ENCODE results near the gene SLC44A2.
A peak's percentile ranks its signal among the peaks of the same experiment; 100 is the strongest.

SLC44A2 gene

GRCh38 chr19:10625003-10625761 lies at the start of gene SLC44A2:
SLC44A2 (plus strand) TSS chr19:10625553; CDS start chr19:10625634, 81 bp downstream.
- peak; percentile 83 for DNase-seq

GRCh38 chr19:10577951-10578350 lies 47.4 kb upstream of the SLC44A2 start:
- no peak for DNase-seq

DNA sequence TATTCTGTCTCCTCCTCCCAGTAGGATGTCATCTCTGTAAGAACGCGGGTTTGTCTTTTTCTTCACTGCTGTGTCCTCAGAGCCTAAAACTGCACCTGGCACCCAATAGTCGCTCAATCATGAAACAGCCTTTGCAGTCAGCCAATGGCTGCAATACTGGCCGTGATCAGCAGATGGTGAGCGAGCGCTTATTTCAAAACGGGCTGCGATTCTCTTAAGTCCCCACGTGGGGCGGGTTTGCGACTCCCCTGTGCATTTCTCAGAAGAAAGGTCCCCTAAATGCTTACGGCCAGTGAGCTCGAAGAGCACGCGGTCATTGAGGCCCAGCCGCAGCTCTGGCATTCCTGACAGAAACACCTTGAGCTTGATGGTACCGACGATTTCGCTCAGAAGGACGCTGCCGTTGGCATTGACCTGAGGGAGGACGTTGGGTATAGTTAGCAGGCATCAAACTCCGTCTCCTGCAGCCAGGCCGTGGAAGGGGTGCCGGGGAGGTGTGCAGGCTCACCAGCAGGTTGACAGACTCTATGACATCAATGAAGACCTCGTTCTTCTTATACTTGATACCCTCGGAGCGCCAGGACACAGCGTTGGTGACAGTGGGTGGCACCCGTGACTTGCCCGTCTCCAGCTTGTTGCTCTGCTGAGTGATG lies 44.2 kb upstream of the SLC44A2 start:
- DNase-seq, result no peak

DNA sequence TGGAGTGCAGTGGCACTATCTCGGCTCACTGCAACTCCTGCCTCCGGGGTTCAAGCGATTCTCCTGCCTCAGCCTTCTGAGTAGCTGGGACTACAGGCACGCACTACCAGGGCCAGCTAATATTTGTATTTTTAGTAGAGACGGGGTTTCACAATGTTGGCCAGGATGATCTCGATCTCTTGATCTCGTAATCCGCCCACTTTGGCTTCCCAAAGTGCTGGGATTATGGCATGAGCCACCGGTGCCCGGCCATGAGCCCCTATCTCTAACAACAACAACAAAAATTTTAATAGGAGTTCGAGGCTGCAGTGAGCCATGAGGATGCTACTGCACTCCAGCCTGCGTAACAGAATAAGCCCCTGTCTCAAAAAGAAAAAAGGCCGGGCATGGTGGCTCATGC lies 43.3 kb upstream of the SLC44A2 start:
- no peak for DNase-seq

DNA sequence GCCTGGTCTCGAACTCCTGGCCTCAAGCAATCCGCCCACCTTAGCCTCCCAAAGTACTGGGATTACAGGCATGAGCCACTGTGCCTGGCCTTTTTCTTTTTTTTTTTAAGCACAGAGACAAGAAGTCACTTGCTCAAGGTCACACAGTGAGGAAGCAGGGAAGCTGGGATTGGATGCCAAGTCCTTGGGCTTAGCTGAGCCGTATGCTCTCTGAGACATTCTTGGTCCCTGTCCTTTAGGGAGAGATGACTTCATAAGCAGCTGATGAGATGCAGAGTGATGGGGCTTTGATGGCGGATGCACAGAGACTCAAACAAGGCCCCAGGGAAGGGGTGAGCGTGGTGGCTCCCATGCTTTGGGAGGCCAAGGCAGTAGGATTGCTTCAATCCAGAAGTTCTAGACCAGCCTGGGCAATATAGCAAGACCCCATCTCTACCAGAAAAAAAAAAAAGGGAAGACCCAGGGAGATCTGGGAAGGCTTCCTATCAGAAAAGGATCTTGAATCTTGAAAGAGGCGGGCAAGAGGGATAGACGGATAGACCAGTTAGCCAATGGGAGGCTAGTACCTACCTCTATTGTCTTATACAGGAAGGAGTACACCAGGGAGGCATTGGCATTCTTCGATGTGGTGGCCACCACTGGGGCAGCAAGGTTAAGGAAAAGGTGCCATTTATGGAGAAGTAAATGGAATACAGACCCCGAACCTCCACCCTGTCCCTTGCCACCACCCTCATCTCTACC lies 42.1 kb upstream of the SLC44A2 start:
- no peak for DNase-seq

DNA sequence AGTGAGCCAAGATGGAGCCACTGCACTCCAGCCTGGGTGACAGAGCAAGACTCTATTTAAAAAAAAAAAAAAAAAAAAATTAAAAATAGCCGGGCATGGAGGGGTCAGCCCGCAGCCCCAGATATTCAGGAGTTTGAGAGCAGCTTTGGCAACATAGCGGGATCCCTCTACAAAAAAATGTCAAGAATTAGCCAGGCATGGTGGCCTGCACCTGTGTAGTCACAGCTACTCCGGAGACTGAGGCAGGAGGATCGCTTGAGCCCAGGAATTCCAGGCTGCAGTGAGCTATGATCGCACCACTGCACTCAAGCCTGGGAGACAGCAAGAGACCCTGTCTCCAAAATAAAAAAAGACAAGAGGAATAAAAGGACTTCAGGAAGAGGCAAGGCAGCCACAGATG lies 39.0 kb upstream of the SLC44A2 start:
- no peak for DNase-seq

DNA sequence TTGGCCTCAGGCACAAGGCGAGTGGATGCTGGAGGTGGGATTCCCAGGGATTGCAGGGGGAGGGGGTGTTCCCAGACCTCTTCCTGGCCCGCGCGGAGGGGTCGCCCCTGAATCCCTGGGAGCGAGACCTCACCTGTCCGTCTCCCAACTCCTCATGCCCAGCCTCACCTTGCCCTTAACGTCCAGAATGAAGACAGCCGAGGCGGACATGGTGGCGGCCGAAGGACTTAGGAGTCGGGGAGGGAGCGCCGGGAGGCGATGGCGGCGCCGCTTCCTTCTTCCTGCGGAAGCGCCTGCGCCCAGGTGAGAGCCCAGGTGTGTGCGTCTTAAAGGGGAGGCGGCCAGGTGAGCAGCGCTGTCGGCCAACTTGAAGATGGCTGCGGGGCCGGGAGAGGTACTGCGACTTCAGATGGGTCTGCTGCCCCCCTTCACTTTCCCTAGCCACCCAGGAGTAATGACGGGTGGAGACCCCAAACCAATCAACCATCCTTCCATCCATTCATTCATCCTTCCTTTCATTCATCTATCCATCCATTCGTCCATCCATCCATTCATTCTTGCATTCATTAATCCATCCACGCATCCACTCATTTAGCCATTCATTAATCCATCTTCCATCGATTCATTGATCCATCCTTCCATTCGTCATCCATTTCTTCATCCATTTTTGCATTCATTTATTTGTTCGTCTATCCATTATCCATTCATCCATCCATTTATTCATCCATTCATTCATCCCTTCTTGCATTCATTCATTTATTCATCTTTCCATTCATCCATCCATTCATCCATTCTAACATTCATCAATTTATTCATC lies 38.1 kb upstream of the SLC44A2 start, which contains the start of gene AP1M2:
TSS of gene AP1M2 (minus strand) at position 291 of the 817 bp plus-strand sequence. CDS start at position 210, 81 bp downstream.
- DNase-seq, result peak; percentile 41

DNA sequence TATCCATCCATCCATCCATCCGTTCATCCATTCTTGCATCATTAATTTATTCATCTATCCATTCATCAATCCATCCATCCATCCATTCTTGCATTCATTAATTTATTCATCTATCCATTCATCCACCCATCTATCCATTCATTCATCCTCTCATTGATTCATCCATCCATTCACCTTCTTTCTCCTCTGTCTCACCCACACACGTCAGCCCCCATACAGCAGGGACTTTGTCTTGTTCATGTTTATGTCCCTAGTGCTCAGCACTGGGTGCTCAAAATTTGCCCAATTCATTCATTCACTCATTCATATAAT lies 37.6 kb upstream of the SLC44A2 start:
- no peak for DNase-seq

GRCh38 chr19:10593148-10593547 lies 32.2 kb upstream of the SLC44A2 start:
- no peak for DNase-seq

DNA sequence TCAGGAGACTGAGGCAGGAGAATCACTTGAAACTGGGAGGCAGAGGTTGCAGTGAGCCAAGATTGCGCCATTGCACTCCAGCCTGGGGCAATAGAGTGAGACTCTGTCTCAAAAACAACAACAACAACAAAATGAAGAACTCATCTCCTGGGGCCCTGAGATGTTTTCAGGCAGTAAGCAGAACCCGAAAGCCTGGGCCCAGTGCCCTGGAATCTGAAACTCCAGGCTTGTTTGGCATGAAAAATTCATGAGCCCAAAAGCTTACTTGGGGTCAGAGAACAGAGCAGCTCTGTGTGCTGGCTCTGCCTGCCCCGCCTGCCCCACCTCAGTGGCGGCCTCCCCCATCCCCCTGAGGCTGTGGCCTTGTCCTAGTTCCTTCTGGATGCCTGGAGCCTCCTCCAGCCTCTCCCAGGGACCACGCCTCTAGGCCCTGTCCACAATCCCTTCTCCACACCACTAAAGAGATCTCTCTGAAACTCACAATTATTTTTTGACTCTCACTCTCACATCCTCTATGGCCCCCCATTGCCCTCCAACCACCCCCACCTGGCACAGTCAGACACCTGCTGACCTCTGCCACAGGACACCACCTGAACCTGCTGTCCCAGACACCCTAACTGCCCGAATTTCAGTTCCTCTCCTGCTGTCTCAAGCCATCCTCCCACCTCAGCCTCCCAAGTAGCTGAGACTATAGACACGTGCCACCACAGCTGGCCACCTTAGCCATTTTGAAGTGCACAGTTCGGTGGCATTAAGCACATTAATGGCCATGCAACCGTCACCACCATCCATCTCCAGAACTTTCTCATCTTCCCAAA lies 31.3 kb upstream of the SLC44A2 start:
- DNase-seq, result no peak

GRCh38 chr19:10600149-10600548 lies 25.2 kb upstream of the SLC44A2 start:
- no peak for DNase-seq

- DNase-seq, result no peak
These were observed 23.4 kb upstream of the SLC44A2 start for GRCh38 chr19:10601999-10602329.

DNA sequence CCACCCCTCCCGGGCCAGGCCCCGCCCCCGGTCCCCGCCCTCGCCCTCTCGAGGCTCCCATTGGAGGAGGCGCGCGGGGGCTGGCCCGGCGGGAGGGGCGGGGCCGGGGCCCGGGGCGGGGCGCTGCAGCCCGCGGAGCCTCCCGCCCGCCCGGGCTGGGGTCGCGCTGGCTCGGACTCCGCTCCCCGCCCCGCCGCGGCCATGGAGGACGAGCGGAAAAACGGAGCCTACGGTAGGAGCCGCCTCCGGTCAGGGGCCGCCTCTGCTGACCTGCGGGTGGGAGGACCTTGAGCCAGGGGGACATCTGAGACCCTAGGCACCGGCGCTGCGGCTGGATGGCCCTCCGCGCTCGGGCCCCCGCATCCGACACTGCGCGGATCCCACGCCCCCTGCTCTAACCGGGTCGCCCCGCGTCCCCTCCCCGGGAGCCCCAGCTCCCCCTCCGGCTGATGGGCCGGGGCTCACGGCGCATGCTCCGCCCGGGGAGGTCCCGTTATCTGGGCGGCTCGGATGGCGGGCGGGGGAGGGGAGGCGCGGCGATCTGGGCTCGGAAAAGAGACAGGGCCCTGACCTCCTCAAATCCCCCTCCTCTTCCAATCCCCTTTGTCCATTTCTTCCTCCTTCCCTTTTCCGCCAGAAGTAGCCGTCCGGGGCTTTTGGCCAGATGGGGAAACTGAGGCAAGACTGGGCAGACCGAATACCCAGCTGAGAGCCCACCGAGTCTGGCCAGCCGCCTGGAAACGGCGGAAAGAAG lies 22.8 kb upstream of the SLC44A2 start:
- DNase-seq, result peak; percentile 68

DNA sequence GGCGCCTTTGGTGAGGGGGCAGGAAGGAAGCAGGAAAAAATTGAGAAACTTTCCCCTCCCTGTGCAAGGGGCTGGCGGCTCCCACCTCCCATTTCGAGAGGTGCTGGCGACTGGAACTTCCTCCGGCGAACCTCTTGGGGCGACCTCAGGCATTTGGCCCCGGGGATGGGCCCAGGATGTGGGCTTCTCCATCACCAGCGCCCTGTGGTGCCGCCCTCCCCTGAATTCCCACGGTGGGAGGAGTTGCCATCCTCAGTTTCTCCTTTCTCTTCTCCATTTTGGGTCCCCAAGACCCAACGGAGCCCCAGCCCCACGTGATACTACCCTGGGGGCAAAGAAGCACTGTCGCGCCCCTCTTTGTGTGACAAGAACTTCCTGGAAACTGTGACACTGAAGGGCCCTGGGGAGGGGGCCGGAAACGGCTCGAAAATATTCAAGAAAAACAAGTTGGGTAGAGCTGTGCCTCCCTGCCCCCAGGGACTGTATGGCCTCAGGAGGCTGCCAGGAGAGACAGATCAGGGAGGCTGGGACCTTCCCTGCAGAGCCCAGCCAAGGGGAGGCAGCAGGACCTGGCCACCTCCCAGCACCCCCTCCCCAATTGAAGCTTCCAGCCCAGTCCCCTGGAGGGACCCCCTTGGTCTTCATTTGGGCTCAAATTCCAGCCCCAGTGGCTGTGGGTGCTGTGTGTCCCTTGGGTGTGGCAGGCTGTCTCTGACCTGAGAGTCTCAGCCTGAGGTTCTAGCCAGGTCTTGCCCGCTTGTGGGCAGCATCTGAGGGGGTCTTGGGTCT lies 22.1 kb upstream of the SLC44A2 start:
- no peak for DNase-seq

DNA sequence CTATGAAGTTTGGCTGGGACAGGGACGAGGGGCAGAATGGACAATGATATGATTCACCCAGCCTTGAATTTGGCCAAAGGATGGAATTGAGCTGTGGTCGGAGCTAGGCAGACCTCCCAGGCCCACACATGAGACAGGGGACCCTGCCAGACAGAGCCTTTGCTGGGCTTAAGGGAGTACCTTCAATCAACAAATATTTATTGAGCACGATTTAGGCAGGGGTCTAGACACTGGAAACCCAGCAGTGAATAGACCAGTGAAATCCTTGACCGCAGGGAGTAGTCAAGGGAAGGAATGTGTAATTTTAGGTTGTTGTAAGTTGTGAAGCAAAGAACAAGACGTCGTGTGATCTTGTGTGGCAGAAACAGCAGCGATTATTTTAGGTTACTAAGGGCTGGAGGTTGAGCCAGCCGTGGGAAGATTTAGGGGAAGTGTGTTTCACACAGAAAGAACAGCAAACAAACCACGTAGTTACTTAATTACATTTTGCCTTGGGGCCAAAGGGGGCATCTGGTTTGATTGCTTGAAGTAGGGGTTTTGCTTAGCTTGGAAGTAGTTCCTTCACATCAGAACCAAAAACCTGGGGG lies 21.4 kb upstream of the SLC44A2 start:
- DNase-seq, result no peak

- DNase-seq, result no peak
These were observed 20.8 kb upstream of the SLC44A2 start for GRCh38 chr19:10604460-10604980.

- DNase-seq, result no peak
These were observed 13.4 kb upstream of the SLC44A2 start for GRCh38 chr19:10611907-10612306.

DNA sequence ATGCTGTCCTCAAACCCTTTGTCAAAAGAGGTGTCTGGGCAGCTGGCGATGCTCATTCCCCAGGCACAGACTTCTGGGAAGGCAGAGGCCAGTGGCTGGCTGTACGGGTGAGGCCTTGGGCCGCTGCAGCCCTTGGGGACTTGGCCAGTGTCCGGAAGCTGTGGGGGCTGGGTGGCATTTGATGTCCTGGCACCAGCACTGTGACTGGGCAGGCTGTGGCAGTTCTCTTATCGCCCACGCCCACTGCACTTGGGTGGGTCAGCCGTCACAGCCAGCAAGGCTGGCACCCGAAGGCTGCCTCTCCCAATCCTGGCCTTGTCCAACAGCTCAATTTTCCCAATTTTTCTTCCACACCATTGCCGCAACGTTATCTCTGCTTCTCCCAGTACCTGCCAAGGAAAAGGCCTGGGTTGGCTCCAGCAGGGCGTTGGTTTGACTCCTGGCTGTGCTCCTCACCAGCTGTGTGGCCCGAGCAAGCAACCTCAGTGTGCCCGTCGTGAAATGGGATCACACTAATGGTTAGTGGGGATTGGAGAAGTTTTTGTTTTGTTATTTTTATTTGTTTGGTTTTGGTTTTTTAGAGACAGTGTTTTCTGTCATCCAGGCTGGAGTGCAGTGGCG lies 12.7 kb upstream of the SLC44A2 start:
- DNase-seq, result no peak

DNA sequence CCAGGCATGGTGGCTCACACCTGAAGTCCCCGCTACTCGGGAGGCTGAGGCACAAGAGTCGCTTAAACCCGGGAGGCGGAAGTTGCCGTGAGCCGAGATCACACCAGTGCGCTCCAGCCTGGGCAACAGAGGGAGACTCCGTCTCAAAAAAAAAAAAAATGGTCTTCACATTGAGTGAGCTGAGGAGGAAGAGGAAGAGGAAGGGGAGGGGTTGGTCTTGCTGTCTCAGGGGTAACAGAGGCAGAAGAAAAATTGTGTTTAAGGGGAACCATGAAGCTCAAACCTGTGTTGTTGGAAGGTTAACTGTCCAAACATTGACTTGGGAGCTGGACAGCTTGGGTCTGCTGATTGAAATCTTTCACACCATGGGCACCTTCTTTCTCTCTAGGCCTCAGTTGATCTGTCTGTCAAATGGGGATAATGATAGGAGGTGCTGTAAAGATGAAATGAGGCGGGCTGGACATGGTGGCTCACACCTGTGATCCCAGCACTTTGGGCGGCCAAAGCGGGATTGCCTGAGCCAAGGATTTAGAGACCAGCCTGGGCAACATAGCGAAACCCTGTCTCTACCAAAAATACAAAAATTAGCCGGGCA lies 9.8 kb upstream of the SLC44A2 start:
- no peak for DNase-seq
